MM.1S (cell line): Measurements from ENCODE around the gene PRAMEF10.
"Not testable (repeated sequence)": the region's sequence is repeated elsewhere in the genome, so short reads cannot be mapped to it uniquely, and the experiment has no call there.

Experiments
- EZH2phosphoT487 ChIP-seq: fragments of 300-600 bp; sonication (generic); IDR thresholded peaks from 2 replicates; pipeline ENCODE4 v1.6.1; 2018; ENCODE audit warnings: antibody characterized with exemption, low read length
- TF ChIP-seq, protein P1 (sequence below): fragments of 300-600 bp; sonication (generic); IDR thresholded peaks from 2 replicates; pipeline ENCODE4 v1.5.1; 2016; ENCODE audit warnings: antibody characterized with exemption, low read length, mixed read lengths

GRCh38 chr1:12947480-12947879, 49.4 kb upstream of the PRAMEF10 start, which contains the start of gene PRAMEF6:
- not testable (repeated sequence) for TF ChIP-seq EZH2phosphoT487
- TF ChIP-seq, protein P1, sequence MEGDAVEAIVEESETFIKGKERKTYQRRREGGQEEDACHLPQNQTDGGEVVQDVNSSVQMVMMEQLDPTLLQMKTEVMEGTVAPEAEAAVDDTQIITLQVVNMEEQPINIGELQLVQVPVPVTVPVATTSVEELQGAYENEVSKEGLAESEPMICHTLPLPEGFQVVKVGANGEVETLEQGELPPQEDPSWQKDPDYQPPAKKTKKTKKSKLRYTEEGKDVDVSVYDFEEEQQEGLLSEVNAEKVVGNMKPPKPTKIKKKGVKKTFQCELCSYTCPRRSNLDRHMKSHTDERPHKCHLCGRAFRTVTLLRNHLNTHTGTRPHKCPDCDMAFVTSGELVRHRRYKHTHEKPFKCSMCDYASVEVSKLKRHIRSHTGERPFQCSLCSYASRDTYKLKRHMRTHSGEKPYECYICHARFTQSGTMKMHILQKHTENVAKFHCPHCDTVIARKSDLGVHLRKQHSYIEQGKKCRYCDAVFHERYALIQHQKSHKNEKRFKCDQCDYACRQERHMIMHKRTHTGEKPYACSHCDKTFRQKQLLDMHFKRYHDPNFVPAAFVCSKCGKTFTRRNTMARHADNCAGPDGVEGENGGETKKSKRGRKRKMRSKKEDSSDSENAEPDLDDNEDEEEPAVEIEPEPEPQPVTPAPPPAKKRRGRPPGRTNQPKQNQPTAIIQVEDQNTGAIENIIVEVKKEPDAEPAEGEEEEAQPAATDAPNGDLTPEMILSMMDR, result not testable (repeated sequence)
